Measurements from ENCODE around the gene NAA15.
"Not testable (repeated sequence)": the region's sequence is repeated elsewhere in the genome, so short reads cannot be mapped to it uniquely, and the experiment has no call there.

The NAA15 gene

GRCh38 chr4:139301113-139301820, at the start of gene NAA15:
NAA15 (plus strand) TSS chr4:139301505; CDS start chr4:139301778, 273 bp downstream.
- DNase-seq: peak; percentile 97

GRCh38 chr4:139253046-139253445, 48.3 kb upstream of the NAA15 start:
- no peak for DNase-seq

- no peak for DNase-seq
Measured at GRCh38 chr4:139253713-139254112, 47.6 kb upstream of the NAA15 start.

DNA sequence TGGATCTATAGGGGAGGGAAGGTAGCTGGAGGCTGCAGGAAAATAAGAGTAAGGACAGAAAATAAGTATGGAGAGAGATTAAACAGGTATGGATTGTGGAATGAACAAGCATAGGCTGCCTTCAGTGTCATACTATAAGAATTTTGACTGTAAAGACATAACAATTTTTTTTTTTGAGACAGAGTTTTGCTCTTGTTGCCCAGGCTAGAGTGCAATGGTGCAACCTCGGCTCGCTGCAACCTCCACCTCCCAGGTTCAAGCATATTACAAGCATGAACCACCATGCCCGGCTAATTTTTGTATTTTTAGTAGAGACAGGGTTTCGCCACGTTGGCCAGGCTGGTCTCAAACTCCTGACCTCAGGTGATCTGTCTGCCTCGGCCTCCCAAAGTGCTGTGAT, 45.7 kb upstream of the NAA15 start:
- DNase-seq: not testable (repeated sequence)

- DNase-seq: no peak
Measured at GRCh38 chr4:139256349-139256748, 45.0 kb upstream of the NAA15 start.

GRCh38 chr4:139265654-139266053, 35.7 kb upstream of the NAA15 start:
- DNase-seq: no peak

- no peak for DNase-seq
Measured at GRCh38 chr4:139266208-139266582, 35.1 kb upstream of the NAA15 start.

DNA sequence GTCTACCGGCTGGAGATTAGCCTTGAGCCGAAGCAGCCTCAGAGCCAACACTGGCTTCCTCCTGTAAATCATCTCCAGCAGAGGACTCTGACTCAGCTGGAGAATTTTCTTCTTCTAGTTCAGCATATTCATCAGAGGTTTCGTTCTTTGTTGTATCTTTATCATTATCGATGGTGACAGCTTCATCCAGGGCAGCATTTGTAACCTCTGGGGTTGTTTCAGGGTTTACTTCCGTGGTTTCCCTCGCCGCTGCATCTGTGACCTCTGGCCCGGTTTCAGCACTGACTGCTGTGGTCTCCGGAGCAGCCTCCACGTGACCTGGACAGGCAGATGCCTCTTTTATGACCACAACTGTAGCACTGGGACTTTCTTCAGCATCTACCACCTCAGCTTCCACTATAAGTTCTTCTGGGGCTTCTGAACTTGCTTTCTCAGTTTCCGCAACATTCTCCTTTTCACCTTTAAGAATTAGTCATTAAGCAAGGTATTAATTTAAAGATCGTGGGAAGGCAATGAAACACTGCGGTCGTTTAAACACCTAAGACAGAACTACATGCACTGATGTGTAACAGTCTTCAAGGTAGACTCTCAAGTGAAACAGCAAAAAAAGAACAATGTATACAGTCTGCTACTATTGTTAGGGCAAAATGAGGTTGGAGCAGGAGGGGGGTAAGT, 34.6 kb upstream of the NAA15 start:
- peak; percentile 68 for DNase-seq

- DNase-seq: no peak
Measured at GRCh38 chr4:139267301-139267700, 34.0 kb upstream of the NAA15 start.

- DNase-seq: no peak
Measured at GRCh38 chr4:139273835-139274234, 27.5 kb upstream of the NAA15 start.

- no peak for DNase-seq
Measured at GRCh38 chr4:139274790-139275189, 26.5 kb upstream of the NAA15 start.

DNA sequence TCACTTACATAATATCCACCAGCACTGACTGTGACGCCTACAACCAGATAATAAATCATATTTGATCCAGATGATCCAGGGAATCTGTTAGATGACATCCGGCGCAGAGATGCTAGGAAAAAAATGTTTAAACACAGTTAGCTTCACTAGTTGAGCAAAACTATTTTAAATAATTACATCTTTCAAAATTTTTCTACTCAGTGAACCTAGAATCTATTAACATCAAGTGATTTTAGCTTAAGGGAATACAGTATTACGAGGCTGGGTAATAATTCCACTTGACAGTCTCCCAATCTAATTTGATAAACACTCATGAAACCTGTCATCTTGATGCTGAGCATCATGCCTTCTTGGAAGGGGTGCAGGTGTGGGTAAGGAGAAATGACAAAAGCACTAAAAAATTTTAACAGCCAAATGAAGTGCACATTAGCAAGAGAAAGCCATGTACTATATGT, 26.0 kb upstream of the NAA15 start:
- DNase-seq: no peak

DNA sequence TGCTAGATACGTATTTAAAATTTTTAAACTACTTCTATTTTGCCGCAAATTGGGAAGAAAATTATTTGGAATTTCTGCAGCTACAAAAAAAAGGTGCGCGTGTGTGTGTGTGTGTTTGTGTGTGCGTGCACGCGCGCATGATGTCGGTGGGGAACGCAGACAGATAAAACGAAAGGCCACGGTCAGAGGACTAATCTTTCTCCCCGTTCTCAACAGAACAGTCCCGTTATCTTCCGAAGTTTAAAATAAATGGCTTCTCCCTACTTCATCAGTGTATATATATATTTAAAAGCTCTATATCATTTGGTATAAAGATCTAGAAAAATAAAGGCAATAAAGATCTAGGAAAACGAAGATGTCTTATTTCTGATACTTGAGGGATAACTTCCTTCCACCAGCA, 22.8 kb upstream of the NAA15 start:
- no peak for DNase-seq

- DNase-seq: no peak
Measured at GRCh38 chr4:139278912-139279759, 22.2 kb upstream of the NAA15 start.

GRCh38 chr4:139279760-139280620, 21.3 kb upstream of the NAA15 start, which contains the start of gene MGARP:
MGARP (minus strand) TSS chr4:139280225; CDS start chr4:139280158, 67 bp downstream.
- DNase-seq: no peak

- DNase-seq: no peak
Measured at GRCh38 chr4:139282065-139282720, 19.1 kb upstream of the NAA15 start.

DNA sequence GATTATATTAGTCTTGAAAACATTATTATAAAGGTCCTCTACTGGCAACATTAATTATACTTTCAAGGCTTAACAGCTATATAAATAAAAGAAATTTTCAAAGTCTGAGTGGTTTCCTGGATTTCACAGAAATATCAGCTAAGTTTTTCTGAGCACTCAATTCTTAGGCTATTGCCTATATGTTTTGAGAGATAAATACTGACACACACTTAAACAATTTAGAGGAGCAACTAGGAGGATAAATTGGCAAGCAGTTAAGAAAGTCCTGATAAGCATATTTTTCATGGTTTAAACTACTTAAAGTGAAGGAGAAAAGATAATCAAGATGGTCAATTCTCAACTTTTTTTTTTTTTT, 18.6 kb upstream of the NAA15 start:
- DNase-seq: no peak

GRCh38 chr4:139286186-139286698, 15.1 kb upstream of the NAA15 start:
- DNase-seq: no peak

GRCh38 chr4:139295206-139295941, 5.9 kb upstream of the NAA15 start:
- DNase-seq: peak; percentile 92

DNA sequence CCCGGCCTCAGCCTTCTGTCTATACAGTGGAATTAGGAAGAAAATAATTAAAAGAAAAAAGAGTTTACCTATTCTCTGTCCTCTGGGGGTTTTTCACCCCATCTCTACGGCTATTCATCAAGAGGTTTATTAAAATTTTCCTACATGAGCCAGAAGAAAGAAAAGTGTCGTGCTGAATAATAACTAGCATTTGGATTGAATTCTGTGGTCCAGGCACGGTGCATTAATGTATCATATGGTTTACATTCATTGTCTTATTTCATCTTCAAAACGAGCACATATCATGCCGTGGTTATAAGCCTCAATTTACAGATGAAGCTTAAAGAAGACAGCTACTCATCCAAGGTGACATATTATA, 5.4 kb upstream of the NAA15 start:
- DNase-seq: no peak

- DNase-seq: no peak
Measured at GRCh38 chr4:139297001-139297410, 4.3 kb upstream of the NAA15 start.

Data from CD4-positive, alpha-beta T cell treated with Interferon gamma for 1 hour (primary cell).